ENCODE results near the gene BGN. TPM values are rescaled to one million over a fixed set of nuclear protein-coding genes. Genes with fewer than 3 reads are reported as not detected.

The BGN gene
- total RNA-seq, 3 donors from 2014 or later = 9.7 to 21.3 (median 11.0) TPM

DNA sequence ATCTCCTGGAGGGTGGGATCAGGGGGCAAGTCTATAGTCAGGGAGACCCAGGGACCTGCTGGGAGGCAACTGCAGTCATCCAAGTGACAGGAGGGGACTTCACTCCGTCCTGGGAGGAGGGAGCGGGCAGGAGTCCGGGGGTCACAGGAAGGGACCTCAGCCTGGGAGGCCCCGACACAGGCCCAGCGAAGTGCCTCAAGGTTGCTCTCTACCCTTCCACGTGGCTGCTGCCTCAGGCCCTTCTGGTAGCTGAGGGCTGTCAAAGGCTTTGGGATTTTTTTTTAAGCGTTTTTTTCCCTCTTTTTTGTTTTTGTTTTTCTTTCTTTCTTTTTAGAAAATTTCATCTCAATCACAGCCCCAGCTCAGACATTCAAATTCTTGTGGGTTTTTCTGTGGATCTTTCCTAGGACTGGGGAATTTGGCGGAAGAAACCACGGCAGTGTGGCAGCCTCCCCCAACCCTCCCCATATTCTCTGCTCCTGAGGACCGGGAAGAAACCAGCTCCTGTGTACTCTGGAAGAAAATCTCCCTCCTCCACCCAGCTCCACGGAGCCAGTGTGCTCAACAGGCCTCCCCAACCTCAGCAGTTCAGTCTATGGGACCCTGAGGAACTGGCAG is 23.0 kb upstream of the BGN start:
- H3K27ac ChIP-seq = peak overlapping the region in 1 of 2 donors; percentile 32
- intact Hi-C loops (cut with DNase I; ENCODE audit: low total_unique reads) = no loop called here
- H3K4me1 ChIP-seq = no peaks in the 10 kb centered on the region
- no peaks in the 10 kb centered on the region for H3K36me3 ChIP-seq
- H3K9me3 ChIP-seq = no peaks in the 10 kb centered on the region
- DNase-seq (ENCODE audit: low spot score in 2 of 2) = no peak
- H3K27me3 ChIP-seq = peaks cover 0 to 62% of the 10 kb centered on the region in 2 donors
- TF ChIP-seq POLR2AphosphoS5 (IDR thresholded peaks at IDR 0.05) = no peak
- no peak for TF ChIP-seq POLR2A (IDR thresholded peaks at IDR 0.05)
- TF ChIP-seq, protein P1, sequence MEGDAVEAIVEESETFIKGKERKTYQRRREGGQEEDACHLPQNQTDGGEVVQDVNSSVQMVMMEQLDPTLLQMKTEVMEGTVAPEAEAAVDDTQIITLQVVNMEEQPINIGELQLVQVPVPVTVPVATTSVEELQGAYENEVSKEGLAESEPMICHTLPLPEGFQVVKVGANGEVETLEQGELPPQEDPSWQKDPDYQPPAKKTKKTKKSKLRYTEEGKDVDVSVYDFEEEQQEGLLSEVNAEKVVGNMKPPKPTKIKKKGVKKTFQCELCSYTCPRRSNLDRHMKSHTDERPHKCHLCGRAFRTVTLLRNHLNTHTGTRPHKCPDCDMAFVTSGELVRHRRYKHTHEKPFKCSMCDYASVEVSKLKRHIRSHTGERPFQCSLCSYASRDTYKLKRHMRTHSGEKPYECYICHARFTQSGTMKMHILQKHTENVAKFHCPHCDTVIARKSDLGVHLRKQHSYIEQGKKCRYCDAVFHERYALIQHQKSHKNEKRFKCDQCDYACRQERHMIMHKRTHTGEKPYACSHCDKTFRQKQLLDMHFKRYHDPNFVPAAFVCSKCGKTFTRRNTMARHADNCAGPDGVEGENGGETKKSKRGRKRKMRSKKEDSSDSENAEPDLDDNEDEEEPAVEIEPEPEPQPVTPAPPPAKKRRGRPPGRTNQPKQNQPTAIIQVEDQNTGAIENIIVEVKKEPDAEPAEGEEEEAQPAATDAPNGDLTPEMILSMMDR (IDR thresholded peaks at IDR 0.05) = no peak
- no peak overlapping the region for H3K4me3 ChIP-seq

DNA sequence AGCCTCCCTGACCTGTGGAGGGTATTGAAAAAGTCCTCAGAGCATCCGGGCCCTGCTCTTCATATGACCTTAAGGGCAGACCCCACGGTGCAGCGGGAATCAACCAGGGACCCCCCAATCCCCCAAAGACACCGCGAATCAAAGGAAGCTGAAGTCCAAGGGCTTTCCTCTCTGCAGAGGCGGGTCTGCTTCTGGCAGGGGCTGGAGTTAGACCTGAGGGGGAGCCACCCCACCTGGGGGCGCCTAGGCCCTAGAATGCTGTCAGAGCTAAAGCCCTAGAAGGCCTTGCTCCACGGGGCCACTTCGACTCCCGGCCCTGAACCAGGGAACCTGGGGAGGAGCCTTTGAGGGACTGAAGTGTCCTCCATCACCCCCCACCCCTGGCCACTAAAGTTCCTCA is 21.7 kb upstream of the BGN start:
- Histone ChIP-seq H3K36me3 (no peaks in the 10 kb centered on the region), H3K9me3 (no peaks in the 10 kb centered on the region), H3K27me3 (peaks cover 0 to 65% of the 10 kb centered on the region in 2 donors), H3K4me1 (no peaks in the 10 kb centered on the region), H3K4me3 (no peak overlapping the region), H3K27ac (no peak overlapping the region)
- no peak for TF ChIP-seq POLR2A (IDR thresholded peaks at IDR 0.05)
- TF ChIP-seq POLR2AphosphoS5 (IDR thresholded peaks at IDR 0.05) = no peak
- TF ChIP-seq, protein P1 (IDR thresholded peaks at IDR 0.05) = no peak
- DNase-seq (ENCODE audit: low spot score in 2 of 2) = no peak
- intact Hi-C loops (cut with DNase I; ENCODE audit: low total_unique reads) = no loop called here

DNA sequence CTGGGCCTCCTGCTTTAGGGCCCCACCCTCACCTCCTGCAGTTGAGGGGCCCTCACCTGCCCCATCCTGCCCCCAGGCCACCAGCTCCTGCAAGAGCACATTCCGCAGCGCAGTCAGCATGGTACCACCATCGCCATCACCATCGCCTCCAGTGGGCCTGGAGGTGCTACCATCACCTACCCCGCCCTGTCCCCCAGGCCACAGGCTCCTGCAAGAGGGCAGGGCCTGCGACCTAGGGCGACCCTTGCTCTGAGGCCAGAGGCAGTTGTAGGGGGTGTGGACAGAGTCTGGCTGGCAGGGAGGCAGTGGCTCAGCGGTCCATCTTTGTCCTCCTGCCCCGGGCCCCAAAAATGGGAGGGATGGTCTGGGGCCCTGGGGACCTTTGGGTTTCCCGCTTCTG is 20.5 kb upstream of the BGN start:
- no peak for DNase-seq (ENCODE audit: low spot score in 2 of 2)
- no peaks in the 10 kb centered on the region for H3K4me1 ChIP-seq
- TF ChIP-seq POLR2AphosphoS5 (IDR thresholded peaks at IDR 0.05) (no peak), POLR2A (IDR thresholded peaks at IDR 0.05) (no peak)
- TF ChIP-seq, protein P1 (IDR thresholded peaks at IDR 0.05) = no peak
- peaks cover 0 to 71% of the 10 kb centered on the region in 2 donors for H3K27me3 ChIP-seq
- peak overlapping the region in 2 of 3 donors; percentile 35 to 59 for H3K4me3 ChIP-seq
- no peaks in the 10 kb centered on the region for H3K9me3 ChIP-seq
- intact Hi-C loops (cut with DNase I; ENCODE audit: low total_unique reads) = no loop called here
- peak overlapping the region in 1 of 2 donors; percentile 19 for H3K27ac ChIP-seq
- H3K36me3 ChIP-seq = no peaks in the 10 kb centered on the region

DNA sequence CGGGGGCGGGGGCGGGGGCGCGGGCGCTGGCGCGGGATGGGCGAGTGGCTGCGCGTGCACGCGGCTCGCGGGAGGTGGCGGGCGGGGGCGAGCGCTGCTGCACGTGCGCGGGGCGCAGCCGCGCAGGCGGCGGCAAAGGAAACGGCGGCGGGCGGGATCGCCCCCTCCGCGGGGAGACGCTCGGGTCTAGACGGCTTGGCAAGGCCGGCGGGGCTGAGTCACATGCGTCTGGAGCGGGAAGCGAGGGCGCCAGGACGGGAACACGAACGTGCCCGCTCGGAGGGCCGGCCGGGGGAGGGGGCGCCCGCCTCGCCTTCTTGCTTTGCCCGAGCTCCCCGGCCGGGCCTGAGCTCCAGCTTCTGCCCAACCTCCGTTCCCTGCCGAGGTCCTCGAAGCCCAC is 20.1 kb upstream of the BGN start:
- H3K36me3 ChIP-seq = no peaks in the 10 kb centered on the region
- H3K27ac ChIP-seq = peak overlapping the region in 1 of 2 donors; percentile 69
- no peaks in the 10 kb centered on the region for H3K9me3 ChIP-seq
- TF ChIP-seq, protein P1 (IDR thresholded peaks at IDR 0.05) = no peak
- no peak for TF ChIP-seq POLR2A (IDR thresholded peaks at IDR 0.05)
- no peak for TF ChIP-seq POLR2AphosphoS5 (IDR thresholded peaks at IDR 0.05)
- peaks cover 0 to 72% of the 10 kb centered on the region in 2 donors for H3K27me3 ChIP-seq
- DNase-seq (ENCODE audit: low spot score in 2 of 2) = peak; percentile 41 to 60
- intact Hi-C loops (cut with DNase I; ENCODE audit: low total_unique reads) = no loop called here
- no peaks in the 10 kb centered on the region for H3K4me1 ChIP-seq
- peak overlapping the region; percentile 17 to 59 (median 35) for H3K4me3 ChIP-seq

DNA sequence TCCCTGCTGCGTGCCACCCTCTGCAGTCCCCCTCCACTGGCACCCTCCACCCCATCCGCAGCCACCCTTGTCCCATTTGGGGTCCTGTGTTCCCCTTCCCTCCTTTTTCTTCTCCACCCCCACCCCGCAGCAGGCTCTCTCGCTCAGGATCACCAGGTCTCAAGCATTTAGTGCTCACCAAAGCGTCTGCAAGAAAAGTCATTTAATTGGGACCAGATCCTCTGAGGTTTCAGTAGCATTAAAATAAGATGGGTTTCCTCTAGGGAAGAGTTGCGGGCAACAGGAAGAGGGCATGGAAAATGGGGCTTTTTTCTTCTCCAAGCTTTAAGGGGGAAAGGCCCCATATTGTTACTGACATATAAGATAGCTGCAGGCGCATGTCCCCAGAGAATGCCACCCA is 19.5 kb upstream of the BGN start:
- Histone ChIP-seq H3K9me3 (no peaks in the 10 kb centered on the region), H3K27ac (peak overlapping the region in 1 of 2 donors; percentile 69), H3K27me3 (peaks cover 0 to 73% of the 10 kb centered on the region in 2 donors), H3K36me3 (no peaks in the 10 kb centered on the region), H3K4me3 (peak overlapping the region in 2 of 3 donors; percentile 35 to 59), H3K4me1 (no peaks in the 10 kb centered on the region)
- TF ChIP-seq POLR2AphosphoS5 (IDR thresholded peaks at IDR 0.05) (no peak), POLR2A (IDR thresholded peaks at IDR 0.05) (no peak)
- TF ChIP-seq, protein P1 (IDR thresholded peaks at IDR 0.05) = no peak
- intact Hi-C loops (cut with DNase I; ENCODE audit: low total_unique reads) = no loop called here
- DNase-seq (ENCODE audit: low spot score in 2 of 2) = no peak
